GM19238 (cell line): ENCODE measurements around the gene PHOSPHO2.

Source experiments
- DNase-seq: peaks from one replicate; pipeline ENCODE4 v3.0.0; 2011; ENCODE audit warnings: low spot score; ENCODE audit not compliant: insufficient read length

Gene PHOSPHO2

GRCh38 chr2:169716938-169717690 lies 22.8 kb downstream of the PHOSPHO2 start:
- DNase-seq: no peak

GRCh38 chr2:169717691-169718063 lies 23.4 kb downstream of the PHOSPHO2 start:
- DNase-seq: no peak

DNA sequence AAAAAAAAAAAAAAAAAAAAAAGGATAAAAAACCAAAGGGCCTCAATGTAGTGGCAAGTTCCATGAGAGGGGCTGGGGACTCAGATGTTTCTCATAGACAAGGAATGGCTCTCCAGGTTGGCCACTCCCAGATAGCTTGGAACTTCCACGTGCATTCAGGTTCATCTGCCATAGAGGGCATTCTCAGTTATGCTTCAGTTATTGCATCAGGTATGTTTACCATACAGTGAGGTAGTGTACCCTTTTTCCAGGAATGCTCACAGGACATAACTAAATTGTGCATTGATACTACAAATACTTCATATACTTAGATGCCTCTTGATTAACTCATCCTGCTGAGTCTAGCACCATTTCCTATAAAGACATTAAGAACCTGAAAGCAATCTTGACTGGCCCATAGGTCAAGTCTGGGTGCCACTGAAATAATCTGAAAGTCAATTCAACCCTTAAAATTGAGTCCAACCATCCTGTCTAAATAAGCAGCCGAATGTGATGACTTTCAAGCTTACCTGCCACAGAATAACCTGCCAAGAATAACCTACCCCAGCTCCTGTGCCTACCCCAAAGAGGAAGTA lies 24.7 kb downstream of the PHOSPHO2 start:
- DNase-seq: no peak

- no peak for DNase-seq
Observed at GRCh38 chr2:169721016-169721415, 26.7 kb downstream of the PHOSPHO2 start.

DNA sequence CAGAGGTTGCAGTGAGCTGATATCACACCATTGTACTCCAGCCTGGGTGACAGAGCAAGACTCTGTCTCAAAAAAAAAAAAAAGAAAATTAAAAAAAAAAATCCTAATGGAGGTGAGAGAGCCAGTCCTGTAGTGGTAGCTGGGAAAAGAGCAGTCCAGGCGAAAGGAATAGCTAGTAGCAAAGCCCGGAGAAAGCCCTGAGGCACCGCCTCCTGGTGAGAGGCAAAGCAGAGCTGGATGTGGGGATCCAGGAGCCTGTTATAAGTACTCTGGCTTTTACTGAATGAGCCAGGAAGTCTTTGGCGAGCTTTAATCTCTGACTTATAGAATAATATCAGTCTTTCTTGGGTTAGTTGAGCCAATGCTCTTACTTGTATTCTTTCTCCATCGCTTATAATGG lies 32.8 kb downstream of the PHOSPHO2 start:
- no peak for DNase-seq

GRCh38 chr2:169729274-169729605 lies 35.0 kb downstream of the PHOSPHO2 start:
- DNase-seq: no peak

DNA sequence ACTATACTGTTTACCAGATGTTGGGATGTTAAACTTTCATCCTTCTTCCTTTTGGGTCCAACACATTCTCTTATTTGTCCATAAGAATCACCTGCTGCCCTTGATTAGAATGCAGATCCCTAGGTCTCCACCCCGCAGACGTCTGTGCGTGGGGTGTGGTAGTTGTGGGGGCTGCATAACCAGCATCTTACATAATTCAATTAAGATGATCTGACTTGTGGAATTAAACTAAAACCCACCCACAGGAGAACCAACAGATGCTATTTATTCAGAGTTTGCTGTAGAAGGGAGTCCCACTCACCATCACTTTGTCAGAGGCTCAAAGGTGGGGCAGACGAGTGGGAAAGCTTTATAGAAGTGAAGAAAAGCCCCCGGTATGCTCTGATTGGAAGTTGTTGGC lies 37.8 kb downstream of the PHOSPHO2 start:
- DNase-seq: no peak

- DNase-seq: no peak
Observed at GRCh38 chr2:169732583-169733358, 38.5 kb downstream of the PHOSPHO2 start.

DNA sequence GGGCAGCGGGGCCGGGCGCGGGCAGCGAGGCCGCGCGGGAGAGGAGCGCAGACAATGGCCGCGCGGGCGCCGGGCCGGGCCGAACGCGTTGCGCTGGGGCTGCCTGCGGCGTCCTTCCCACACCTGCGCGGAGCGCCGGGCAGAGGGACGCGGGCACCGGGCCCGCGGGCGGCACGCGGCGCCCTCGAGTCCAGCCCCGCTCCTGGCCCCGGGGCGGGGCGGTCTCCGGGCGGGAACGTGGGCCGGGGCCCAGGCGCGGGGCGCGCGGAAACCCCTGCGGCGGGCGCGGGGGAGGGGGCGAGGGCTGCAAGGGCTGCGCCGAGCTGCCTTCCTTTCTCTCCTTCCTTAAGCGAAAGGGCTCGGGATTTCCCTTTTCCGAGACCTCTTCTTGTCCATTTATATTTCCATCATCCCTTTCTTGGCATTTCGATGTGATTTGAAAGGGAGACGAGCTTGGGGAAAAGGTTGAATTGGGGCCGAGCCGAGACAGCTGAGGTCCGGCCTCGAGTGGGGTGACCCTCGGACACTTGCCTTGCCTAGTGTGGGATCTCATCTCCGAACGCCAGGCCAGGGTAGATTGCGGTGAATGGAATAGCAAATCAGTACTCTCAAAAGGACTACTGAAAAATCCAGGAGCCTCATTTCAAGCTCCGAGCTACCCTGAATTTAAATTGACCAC lies 40.0 kb downstream of the PHOSPHO2 start:
- peak; percentile 30 for DNase-seq

DNA sequence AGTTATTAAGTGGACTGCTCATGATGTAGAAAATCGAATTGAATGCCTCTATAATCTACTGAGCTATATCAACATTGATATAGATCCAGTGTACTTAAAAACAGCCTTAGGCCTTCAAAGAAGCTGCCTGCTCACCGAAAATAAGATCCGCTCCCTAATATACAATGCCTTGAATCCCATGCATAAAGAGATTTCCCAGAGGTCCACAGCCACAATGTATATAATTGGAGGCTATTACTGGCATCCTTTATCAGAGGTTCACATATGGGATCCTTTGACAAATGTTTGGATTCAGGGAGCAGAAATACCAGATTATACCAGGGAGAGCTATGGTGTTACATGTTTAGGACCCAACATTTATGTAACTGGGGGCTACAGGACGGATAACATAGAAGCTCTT lies 41.4 kb downstream of the PHOSPHO2 start:
- DNase-seq: no peak

DNA sequence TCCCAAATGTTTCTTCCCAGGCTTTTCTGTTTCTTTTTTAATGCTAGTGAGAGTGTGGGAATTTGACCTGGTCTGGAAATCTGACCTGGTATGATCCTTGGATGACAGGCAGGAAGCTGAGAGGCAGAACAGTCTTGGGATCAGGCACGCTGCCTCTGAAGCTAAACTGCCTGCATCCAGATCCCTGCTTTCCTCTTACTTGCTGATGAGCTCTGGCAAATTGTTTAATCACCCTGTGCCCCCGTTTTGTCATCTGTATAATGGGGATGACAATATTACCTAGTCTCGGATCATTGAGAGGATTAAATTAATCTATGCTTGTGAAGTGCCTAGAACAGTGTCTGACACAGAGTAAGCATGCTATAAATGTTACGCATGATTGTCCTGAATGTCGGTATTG lies 42.6 kb downstream of the PHOSPHO2 start:
- no peak for DNase-seq

- no peak for DNase-seq
Observed at GRCh38 chr2:169738566-169739229, 44.4 kb downstream of the PHOSPHO2 start.

- DNase-seq: no peak
Observed at GRCh38 chr2:169739351-169739750, 45.1 kb downstream of the PHOSPHO2 start.

GRCh38 chr2:169743549-169743948 lies 49.3 kb downstream of the PHOSPHO2 start:
- DNase-seq: no peak

GRCh38 chr2:169746240-169746639 lies 52.0 kb downstream of the PHOSPHO2 start:
- DNase-seq: no peak

GRCh38 chr2:169748319-169748718 lies 54.0 kb downstream of the PHOSPHO2 start:
- no peak for DNase-seq
